Common myeloid progenitor, CD34-positive (primary cell): ENCODE measurements around the gene SLC25A24.

Source experiments
- CTCF ChIA-PET: fragments of 350-600 bp; sonication (Branson Sonifier 250); formaldehyde crosslinking; loops from one replicate; lab custom pipeline; 2021; ENCODE audit warnings: antibody characterized with exemption; lab: Charles Lee
- POLR2A ChIA-PET: fragments of 350-600 bp; sonication (Branson Sonifier 250); formaldehyde crosslinking; loops from one replicate; lab custom pipeline; 2021; ENCODE audit warnings: antibody characterized with exemption; lab: Charles Lee
- DNase-seq, 3 donors: peaks; one replicate each; pipeline versions ENCODE4 v3.0.0 to v3.0.0-alpha.2; 2013
- H3K27ac ChIP-seq, 2 experiments: 1 replicate in 1 of 2; 2 replicates in 1 of 2; pipeline ENCODE4 v1.7.0; 2013; ENCODE audit warnings: inconsistent platforms in 2 of 2, low read length in 2 of 2, mild to moderate bottlenecking in 2 of 2, low read depth in 1 of 2, moderate library complexity in 1 of 2; ENCODE audit not compliant: severe bottlenecking in 2 of 2, insufficient read depth in 1 of 2, poor library complexity in 1 of 2
- H3K27me3 ChIP-seq, 5 experiments: replicated peaks in 2 of 5; 1 replicate in 3 of 5; 2 replicates in 2 of 5; pipeline versions ENCODE4 v1.6.1 to v1.7.0; 2013; ENCODE audit warnings: low read length in 4 of 5, mild to moderate bottlenecking in 2 of 5, moderate library complexity in 2 of 5, inconsistent platforms in 1 of 5; ENCODE audit not compliant: insufficient read depth in 5 of 5, control insufficient read depth in 4 of 5
- H3K36me3 ChIP-seq, 4 experiments: 1 replicate in 2 of 4; 2 replicates in 2 of 4; pipeline versions ENCODE4 v1.6.1 to v1.7.0; 2013; ENCODE audit warnings: low read length in 3 of 4, control low read depth in 1 of 4, mild to moderate bottlenecking in 1 of 4; ENCODE audit not compliant: control insufficient read depth in 4 of 4, insufficient read depth in 4 of 4
- H3K4me1 ChIP-seq, 4 experiments: 1 replicate in 3 of 4; 2 replicates in 1 of 4; pipeline versions ENCODE4 v1.6.1 to v1.7.1; 2013; ENCODE audit warnings: low read length in 3 of 4, mild to moderate bottlenecking in 3 of 4, control low read depth in 1 of 4, inconsistent platforms in 1 of 4, moderate library complexity in 1 of 4; ENCODE audit not compliant: control insufficient read depth in 4 of 4, insufficient read depth in 4 of 4; ENCODE audit errors: control extremely low read depth in 1 of 4
- H3K4me3 ChIP-seq, 7 experiments: 1 replicate in 4 of 7; 2 replicates in 3 of 7; pipeline versions ENCODE4 v1.5.1 to v1.7.0; 2013; ENCODE audit warnings: mild to moderate bottlenecking in 7 of 7, low read length in 6 of 7, moderate library complexity in 6 of 7, inconsistent platforms in 2 of 7, low read depth in 2 of 7, control low read depth in 1 of 7; ENCODE audit not compliant: insufficient read depth in 4 of 7, control insufficient read depth in 1 of 7; ENCODE audit errors: extremely low read depth in 1 of 7
- H3K9me3 ChIP-seq, 5 experiments: 1 replicate in 4 of 5; 2 replicates in 1 of 5; pipeline versions ENCODE4 v1.6.1 to v1.7.1; 2013; ENCODE audit warnings: low read length in 4 of 5, mild to moderate bottlenecking in 2 of 5, inconsistent platforms in 1 of 5, low read depth in 1 of 5, moderate library complexity in 1 of 5; ENCODE audit not compliant: control insufficient read depth in 4 of 5, insufficient read depth in 2 of 5; ENCODE audit errors: control extremely low read depth in 1 of 5
- WGBS: methylation state at CpG from one replicate; pipeline ENCODE4 v1.1.5; 2013; ENCODE audit not compliant: insufficient coverage; 5-methylcytosine and 5-hydroxymethylcytosine counted together

Gene SLC25A24

GRCh38 chr1:108085628-108086027 lies 114.5 kb downstream of the SLC25A24 start:
- no CpG with 5 or more reads among the region's 1 CpG for WGBS
- Histone ChIP-seq H3K27me3 (no peaks in the 10 kb centered on the region), H3K9me3 (no peaks in the 10 kb centered on the region), H3K4me3 (no peak overlapping the region), H3K4me1 (peaks cover 12 to 29% (median 20%) of the 10 kb centered on the region in 4 experiments), H3K27ac (no peak overlapping the region), H3K36me3 (no peaks in the 10 kb centered on the region)
- ChIA-PET CTCF (interaction anchor here (1.0 to 1.5 kb wide), 2 partner anchors 10 kb away, joined by 3 to 4 read pairs; no protein-coding TSS in a partner anchor), POLR2A (no interaction called here)
- no peak for DNase-seq

DNA sequence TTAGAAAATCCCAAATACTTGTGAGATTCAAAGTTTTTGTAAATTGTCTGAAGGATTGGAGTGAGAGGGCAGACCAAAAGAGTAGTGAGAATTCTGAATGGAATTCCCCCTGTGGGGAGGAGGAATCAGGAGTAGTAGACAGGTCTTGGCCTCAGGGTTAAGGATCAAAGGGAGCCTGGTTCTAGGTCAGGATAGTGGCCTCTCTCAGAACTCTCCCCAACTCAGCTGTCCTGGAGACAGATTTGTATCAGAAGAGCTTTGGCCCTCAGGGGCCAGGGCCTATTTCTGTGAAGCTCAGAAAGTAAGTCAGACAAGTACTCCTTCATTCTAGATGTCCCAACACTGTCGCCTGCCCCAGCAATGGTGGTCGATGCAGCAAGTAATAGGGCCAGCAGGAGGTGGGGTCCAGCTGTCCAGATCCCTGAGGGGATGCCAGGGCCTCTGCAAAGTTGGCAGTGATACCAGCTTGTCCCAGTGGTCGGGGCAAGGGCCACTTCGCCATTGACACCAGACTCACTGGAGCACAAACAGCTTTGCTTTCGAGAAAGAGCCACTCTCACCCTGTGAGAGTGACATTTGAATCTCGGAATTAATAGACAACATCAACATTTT lies 115.2 kb downstream of the SLC25A24 start:
- H3K36me3 ChIP-seq: no peaks in the 10 kb centered on the region
- no peaks in the 10 kb centered on the region for H3K27me3 ChIP-seq
- POLR2A ChIA-PET: no interaction called here
- H3K27ac ChIP-seq: no peak overlapping the region
- H3K9me3 ChIP-seq: no peaks in the 10 kb centered on the region
- 96% methylated on average over 6 of the region's 6 CpGs for WGBS
- H3K4me1 ChIP-seq: peaks cover 13 to 35% (median 26%) of the 10 kb centered on the region in 4 experiments
- no peak for DNase-seq
- H3K4me3 ChIP-seq: no peak overlapping the region
- CTCF ChIA-PET: interaction anchor here (1.0 to 3.9 kb wide), 4 partner anchors 9 to 39 kb away, joined by 3 to 17 read pairs (median 4); no protein-coding TSS in a partner anchor
